ENCODE results near the gene C5orf34.
"Not testable (repeated sequence)": the region's sequence is repeated elsewhere in the genome, so short reads cannot be mapped to it uniquely, and the experiment has no call there.

C5orf34 gene, protein sequence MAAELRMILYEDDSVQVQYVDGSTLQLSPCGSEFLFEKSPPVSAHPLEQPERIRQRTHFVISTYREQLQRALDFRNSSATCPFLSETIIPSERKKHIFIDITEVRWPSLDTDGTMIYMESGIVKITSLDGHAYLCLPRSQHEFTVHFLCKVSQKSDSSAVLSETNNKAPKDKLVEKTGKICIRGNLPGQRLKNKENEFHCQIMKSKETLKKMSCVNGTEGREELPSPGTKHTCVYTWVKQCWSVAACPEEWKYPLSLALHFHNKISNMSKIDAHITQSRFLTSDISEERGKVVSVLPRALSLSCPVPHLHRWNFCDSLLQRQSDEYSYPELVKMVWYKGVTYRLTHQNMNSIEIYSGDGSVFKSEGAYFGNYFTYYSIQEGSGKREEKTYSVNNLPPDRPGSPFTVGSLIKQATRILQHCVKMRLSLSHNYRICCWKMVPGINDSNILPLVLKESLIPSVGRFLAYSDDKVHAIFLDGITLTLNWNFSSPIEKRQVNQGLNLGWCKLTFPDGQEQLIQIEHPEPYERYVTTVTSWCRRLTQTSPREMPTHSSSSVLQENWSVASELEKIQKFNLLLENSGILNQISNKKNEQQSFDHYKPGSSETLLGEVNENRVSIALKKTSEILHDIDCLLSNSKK

DNA sequence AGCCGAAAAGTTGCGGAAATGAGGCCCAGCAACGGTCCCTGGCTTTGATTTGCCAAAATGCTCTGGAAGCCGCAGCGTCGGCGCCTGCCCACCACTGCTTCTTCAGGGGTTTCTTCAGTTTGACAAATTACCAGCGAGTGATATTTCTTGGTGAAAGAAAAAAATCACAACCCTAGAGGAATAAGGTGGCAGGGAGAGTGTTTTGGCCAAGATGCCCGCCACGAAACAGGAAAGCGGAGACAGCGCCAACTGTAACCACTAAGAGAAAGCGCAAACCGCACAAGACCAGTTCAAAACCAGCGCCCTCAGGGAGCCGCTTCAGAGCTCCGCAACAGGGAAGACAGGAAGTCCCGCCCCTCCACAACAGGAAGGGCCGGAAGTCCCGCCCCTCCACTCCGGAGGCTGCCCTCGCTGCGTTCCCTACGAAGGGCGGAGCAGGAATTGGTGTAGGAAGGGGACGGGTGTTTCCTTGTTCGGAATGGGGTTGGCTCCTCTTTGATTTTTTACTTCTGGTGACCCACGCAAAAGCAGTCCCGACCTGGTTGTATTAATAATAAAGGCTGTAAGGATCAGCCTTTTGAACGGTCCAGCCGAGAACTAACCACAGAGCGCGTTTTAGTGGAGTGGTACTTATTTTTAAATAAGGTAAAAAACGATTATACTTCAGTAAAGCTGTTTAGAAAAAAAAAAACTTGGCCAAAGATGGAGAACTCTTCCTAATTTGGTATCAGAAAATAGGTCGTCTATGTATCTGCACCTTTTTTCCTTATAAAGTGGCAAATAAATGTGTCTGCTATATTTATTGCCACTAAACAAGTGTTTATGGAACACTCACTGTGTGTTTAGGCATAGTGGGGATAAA, at the start of gene C5orf34:
Gene C5orf34 (minus strand): TSS at position 333 of the 862 bp plus-strand sequence. CDS start 5,809 bp downstream, outside the sequence.
- DNase-seq (ENCODE audit: low read depth): peak; percentile 81

DNA sequence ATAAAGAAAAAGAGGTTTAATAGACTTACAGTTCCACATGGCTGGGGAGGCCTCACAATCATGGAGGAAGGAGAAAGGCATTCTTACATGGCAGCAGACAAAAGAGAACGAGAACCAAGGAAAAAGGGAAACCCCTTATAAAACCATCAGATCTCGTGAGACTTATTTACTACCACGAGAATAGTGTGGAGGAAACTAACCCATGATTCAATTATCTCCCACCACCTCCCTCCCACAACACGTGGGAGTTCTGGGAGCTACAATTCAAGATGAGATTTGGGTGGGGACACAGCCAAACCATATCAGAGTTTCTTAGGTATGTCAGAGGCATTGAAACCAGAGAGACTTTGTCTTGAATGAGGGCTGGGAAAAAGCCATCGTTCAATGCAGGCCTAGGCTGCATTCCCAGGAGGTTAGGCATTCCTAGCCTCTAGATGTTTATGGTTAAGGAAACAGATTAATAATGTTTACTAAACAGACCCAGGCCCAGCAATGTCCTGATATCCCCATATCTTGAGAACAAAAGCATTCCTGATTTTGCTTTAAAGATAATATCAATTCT, 49.4 kb upstream of the C5orf34 start:
- DNase-seq (ENCODE audit: low read depth): no peak

DNA sequence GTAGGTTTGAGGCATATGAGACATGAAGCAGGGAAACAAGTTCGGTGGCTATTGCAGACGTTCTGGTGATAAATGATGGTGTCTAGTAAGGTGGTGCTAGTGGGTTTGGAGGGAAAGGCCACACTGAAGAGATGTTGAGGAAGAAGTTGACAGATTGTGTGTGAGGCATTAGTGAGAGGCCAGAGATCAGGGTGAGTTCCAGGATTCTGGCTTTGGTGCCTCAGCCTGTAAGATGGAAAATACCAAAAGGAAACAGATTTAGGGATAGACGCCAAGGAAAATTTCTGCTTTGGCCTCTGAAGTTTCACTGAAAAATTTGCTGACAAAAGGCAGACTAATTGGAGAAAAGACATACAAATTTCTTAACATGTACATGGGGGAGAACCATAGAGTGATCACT, 48.4 kb upstream of the C5orf34 start:
- DNase-seq (ENCODE audit: low read depth): no peak

DNA sequence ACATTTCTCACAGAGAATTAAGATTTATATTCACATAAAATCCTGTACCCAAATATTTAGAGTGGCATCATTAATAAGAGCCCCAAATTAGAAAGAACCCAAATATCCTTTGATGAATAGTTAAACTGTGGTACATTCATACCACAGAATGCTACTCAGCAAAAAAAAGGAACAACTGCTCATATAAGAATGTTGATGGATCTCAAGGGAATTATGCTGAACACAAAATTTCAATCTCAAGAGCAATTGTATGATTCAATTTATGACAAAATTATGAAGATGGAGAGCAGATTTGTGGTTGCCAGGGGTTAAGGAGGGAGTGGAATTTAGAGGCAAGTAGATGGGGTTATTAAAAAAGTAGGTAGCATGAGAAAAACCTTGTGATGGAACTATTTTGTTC, 46.4 kb upstream of the C5orf34 start:
- DNase-seq (ENCODE audit: low read depth): no peak

DNA sequence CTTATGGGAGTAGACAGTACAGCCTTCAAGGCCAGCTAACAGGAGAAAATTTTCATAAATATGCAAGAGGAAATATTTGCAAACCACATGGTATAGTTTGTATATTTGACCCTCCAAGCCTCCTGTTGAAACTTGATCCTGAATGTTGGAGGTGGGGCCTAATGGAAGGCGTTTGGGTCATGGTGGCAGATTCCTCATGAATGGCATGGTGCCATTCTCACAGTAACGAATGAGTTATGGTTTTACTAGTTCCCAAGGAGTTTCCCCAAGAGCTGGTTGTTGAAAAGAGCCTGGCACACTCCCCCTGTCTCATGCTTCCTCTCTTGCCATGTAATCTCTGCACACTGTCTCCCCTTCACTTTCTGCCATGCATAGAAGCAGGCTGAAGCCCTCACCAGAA, 45.2 kb upstream of the C5orf34 start:
- DNase-seq (ENCODE audit: low read depth): no peak

DNA sequence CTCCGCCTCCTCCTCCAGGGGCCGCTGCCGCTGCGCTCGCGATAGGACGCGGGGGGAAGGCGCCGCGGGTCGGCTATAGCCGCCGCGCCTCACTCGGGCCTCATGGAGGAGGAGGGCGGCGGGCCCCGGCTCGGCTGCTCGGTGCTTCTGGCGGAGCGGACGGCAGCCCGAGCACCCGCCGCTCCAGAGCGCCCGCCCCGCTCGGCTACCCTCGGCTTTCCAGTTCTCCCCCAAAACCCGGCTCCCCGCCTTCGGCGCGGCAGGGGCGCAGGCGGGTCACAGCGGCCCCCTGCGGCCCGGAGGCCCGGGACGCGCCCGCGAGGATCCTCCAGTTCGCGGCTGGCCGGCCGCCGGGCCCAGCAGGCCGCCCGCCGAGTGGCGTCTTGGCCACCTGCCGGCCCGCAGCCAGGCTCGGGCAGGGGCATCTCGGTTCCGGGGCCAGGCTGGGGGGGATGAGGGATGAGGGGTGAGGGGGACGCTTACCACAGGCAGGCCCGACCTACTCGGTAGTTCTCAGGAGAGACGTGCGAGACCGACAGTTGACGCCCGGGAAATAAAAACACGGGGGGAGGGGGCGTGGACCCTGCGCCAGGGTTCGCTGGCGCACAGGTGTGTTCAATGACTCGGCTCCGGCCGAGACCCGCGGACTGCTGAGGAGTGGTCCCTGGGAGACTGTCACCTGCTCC, 42.1 kb upstream of the C5orf34 start, which contains the start of gene PAIP1:
Gene PAIP1 (minus strand): TSS at position 221 of the 686 bp plus-strand sequence. CDS start 231 bp downstream, outside the sequence.
- DNase-seq (ENCODE audit: low read depth): no peak

DNA sequence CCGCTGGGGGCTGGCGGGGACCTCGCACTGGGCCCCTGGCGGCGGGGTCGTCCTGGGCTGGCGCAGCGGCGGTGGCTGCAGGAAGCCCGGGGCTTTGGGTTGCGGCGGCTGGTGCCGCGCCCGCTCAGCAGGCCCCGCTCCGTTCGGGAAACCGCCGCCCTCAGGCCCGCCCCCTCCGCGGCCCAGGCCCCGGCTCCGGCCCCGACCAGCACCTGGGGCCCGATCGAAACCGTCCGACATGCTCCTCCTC, 41.6 kb upstream of the C5orf34 start:
- not testable (repeated sequence) for DNase-seq (ENCODE audit: low read depth)

DNA sequence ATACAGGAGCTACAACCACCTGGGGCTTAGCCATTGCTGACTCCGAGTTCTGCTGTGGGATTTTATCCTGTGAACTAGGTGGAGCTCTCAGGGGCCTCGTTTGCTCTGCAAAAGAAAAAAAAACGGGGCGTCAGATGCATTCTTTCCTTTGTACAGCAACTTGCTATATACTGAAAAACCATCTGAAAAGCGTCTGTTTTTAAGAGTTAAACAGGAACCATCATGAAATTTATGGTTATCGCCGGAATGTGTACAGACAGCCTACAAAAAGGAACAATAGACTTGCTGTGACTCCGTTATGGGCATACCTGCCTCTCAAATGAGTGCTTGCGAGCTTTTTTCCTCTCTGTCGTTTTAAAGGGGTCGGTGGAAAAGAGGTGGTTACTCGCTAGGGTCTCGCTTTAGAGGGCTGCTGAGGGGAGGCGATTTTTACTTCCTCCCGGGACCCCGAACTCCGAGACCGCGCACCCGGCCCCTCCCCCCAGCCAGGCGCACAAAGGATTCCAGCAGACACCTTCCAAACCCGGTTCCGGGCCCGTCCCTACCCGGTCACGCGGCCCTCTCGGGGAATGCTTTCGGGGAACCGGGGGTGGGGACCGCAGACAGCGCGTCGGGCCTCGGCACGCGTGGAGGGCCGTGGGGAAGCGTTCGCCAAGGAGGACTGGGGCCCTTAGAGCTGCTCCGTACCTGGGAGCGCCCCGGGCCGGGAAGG, 41.1 kb upstream of the C5orf34 start:
- DNase-seq (ENCODE audit: low read depth): no peak

DNA sequence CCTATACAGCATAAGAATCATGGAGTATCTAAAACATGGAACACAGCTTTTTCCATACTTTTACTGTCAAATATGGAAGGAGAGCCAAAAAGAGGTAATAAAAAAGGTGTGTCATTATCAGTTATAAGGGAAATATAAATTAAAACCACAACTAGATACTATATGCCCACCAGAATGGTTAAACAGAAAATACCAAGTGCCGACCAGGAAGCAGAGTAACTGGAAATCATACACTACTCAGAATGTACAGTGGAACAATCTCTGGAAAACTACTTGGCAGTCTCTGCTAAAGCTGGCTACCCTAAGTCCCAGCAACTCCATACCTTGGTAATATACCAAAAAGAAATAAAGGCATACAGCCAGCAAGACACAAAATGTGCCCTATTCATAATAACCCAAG, 39.5 kb upstream of the C5orf34 start:
- no peak for DNase-seq (ENCODE audit: low read depth)

DNA sequence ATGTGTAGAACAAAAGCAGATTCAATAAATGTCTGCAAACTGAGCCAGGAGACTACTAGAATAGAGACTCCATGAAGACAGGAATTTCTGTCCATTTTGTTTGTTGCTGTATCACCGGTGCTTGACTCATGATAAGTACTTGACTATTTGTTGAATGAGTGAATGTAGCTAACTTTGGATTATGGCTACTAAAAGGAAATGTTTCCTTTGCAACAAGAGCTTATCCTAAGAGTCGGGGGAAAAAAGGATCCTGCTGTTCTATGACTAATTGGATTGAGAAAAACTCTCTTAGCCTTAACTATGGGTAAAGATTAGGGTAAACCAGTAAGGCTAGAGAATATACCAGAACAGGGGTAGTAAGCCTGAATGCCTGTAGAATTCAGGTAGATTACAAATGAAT, 38.4 kb upstream of the C5orf34 start:
- no peak for DNase-seq (ENCODE audit: low read depth)

DNA sequence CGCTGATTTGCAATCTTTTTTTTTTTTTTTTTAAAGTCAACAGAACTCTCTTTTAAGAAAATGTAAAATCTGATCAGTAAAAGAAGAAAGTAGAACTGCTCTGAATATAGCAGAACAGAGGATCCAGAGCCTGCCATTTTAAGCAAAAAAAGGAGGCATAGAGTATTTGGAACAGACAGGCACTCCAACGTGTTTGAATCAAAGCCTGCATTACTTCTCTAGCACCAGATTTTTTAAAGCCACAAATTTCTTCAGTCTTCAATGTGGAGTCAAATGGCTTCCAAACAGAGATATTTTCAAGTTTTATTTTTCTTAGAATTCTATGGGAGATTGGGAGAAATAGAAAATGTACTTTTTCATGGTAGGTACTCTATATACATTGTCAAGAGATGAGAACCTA, 36.8 kb upstream of the C5orf34 start:
- DNase-seq (ENCODE audit: low read depth): no peak

DNA sequence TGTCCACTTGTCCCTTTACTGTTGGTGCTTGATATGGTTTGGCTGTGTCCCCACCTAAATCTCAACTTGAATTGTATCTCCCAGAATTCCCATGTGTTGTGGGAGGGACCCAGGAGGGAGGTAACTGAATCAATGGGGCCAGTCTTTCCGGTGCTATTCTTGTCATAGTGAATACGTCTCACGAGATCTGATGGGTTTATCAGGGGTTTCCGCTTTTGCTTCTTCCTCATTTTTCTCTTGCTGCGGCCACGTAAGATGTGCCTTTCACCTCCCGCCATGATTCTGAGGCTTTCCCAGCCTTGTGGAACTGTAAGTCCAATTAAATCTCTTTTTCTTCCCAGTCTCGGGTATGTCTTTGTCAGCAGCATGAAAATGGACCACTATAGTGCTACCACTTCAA, 34.3 kb upstream of the C5orf34 start:
- DNase-seq (ENCODE audit: low read depth): not testable (repeated sequence)

DNA sequence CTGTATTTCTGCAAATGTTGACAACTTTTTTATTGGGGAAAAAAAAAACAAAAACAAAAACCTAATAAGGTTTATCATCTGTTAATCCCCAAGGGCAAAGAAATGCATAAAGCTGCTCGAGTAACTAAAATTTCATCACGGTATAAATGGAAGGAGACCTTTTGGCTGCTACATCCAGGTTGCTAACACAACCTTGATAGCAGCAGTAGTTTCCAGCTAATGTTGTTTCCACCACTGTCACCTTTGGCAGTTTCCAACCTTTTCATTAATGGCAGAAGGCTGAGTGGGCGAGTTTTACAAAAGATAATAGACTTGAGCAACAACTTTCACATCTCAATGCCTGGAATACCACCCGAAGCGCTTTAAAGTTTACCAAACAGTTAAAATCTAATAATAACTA, 33.4 kb upstream of the C5orf34 start:
- no peak for DNase-seq (ENCODE audit: low read depth)

DNA sequence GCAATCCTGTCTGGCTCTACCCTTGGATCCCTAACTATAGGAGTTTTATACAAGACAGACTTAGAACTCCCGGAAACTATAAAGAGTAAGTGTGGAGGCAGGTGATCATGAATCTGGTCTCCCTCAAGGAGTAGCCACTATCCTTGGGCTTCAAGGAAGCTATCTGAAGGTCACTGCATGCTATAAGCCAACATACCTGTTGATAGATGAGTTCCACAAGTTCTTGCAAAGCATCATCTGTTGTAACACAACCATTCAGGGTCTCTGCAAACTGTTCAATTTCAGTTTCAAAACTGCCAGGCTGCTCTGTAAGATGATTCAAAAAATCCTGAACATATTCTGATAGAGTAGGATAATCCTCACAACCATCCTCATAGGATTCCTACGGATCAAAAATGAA, 32.6 kb upstream of the C5orf34 start:
- DNase-seq (ENCODE audit: low read depth): no peak

DNA sequence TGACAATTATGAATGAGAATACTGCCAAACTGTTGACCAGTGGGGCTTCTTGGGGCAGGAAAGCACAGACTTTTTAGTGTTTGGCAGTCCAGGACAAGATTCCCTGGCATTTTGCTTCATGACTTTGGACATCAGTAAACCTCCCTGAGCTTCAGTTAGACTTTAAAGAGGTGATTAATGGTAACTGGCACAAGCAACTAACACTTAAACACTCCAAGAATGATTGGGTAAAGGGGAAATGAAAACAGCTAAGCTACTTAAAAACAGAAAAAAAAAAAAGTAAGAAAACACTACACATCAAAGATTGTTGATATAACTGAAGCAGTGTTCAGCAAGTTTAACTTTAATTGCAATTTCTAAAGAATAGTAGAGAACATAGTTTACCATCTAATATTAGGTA, 28.5 kb upstream of the C5orf34 start:
- no peak for DNase-seq (ENCODE audit: low read depth)

DNA sequence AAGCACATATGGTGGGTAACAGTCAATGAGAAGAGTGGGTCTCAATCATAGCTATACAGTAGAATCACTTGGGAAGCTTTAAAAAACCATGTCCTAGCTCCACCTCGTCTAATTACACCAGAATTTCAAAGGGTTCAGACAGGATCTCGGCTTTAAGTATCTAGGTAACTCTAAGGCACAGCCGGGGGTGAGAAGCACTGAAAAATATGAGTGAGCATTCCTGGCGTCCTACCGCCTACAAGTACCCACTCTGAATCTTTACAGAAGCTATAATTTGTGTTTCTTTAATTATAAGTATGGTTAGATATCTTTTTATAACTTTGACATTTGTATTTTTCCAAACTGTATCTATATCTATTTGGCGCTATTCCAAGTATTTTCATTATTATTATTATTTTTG, 25.8 kb upstream of the C5orf34 start:
- no peak for DNase-seq (ENCODE audit: low read depth)

DNA sequence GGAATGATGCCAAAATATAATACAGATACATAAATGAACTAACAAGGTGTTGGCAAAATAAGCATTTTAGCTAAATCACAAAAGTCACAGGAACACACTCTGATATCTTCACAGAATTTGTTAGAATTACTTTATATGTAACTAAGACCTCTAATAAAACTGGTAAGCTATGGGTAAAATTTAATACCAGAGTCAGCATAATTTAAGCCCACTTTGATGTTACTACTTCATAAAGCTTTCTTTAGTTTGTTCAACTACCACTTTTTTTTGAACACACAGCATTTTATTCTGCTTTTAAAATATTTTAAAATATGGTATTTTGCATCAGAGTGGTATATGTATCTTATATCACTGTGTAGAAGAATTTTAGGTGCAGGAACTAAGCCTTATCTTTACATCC, 22.0 kb upstream of the C5orf34 start:
- DNase-seq (ENCODE audit: low read depth): no peak

DNA sequence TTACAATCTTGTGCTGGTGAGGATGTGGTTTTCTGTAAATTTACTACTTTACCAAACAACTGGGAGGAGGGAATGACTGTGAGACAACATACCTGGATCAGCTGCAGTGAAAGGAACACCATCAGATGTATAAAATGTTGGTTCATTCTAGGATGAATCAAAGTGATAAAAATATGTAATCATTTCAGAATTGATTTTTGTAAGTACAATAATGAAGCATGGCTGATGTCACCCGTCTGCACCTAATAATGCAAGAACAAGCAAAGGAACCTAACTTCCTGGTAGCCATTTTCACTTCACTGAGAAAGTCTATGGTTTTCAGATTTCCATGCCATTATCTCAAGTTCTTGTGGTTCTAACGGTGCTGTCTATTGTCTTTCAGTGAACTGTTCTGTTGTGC, 18.7 kb upstream of the C5orf34 start:
- DNase-seq (ENCODE audit: low read depth): no peak

DNA sequence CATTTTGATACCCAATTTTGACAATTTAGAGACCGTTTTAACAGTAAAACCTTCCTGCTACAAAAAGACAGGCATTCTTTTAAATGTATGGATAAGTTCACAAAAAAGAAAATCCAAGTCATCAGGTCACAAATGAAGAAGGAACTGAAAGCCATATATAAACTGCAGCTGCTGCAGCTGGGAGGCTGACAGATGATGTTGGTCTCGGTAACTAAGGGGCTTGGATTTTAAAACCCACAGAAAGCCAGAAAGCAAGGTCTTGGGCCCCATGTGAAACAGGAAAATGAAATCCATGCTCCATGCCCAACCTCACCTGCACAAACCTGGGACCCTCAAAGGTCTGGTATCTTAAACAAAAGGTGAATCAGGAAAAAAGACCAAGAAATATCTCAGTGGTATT, 15.7 kb upstream of the C5orf34 start:
- DNase-seq (ENCODE audit: low read depth): no peak

DNA sequence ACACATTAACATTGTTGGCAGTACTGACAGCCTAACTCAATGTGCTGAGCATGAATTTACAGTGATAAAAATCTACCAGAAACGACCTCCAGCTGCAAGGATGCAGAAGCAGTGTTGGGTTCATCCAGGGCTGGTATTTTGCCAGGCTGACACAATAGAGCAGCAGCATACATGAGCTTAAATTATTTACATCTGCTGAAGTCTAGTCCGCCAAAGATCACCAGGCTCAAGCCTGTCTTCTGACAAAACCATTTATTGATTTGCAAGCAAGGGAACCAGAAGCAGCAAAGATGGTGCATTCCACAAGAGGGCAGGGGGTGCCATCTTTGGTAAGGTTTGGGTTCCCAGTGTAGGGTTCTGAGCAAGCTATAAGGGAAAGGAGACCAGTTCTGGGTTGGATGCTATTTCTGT, 8.7 kb upstream of the C5orf34 start:
- DNase-seq (ENCODE audit: low read depth): no peak

DNA sequence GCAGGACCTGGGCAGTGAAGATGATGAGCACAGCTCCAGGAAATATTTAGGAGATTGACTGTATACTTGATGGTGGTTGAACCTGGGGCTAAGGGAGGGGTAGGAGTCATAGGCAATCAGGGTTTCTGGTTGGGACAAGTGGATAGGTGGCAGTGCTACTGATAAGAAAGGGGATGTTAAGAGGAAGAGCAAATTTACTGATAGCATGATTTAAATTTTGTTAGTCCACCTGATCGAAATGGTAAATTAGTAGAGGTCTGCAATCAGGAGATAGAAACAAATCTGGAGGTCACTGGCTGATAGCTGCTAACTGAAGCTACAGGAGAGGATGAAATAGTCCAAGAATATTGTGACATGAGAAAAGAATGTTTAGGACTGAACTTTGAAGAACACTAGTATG, 5.7 kb upstream of the C5orf34 start:
- DNase-seq (ENCODE audit: low read depth): no peak
